A673 (cell line): ENCODE measurements around the gene PGGT1B. TPM values are rescaled to one million over a fixed set of nuclear protein-coding genes. Genes with fewer than 3 reads are reported as not detected.

Experiments used
- BruUV-seq: library from RNA; stranded (reverse); fragments of 400-500 nt; replicated peaks from 2 replicates; lab custom pipeline; 2021; lab: Mats Ljungman, UMichigan
- CTCF ChIA-PET: fragments of 300-600 bp; sonication (Branson Sonifier 250); formaldehyde crosslinking; loops from one replicate; lab custom pipeline; 2022; ENCODE audit warnings: antibody characterized with exemption; lab: Charles Lee
- POLR2A ChIA-PET: fragments of 300-600 bp; sonication (Branson Sonifier 250); formaldehyde crosslinking; loops from one replicate; lab custom pipeline; 2022; ENCODE audit warnings: antibody characterized with exemption; ENCODE audit not compliant: low non-redundant PET; lab: Charles Lee
- DNase-seq: peaks from one replicate; pipeline ENCODE4 v3.0.0-alpha.2; 2015; ENCODE audit warnings: low spot score
- H3K27ac ChIP-seq: fragments of 200-600 bp; sonication (generic); 2 replicates; pipeline ENCODE4 v1.5.1; 2016; ENCODE audit warnings: mixed run types, low read depth, mild to moderate bottlenecking, mixed read lengths, antibody characterized with exemption, low read length; ENCODE audit not compliant: poor library complexity, severe bottlenecking
- H3K27me3 ChIP-seq: fragments of 200-600 bp; sonication (generic); replicated peaks from 2 replicates; pipeline ENCODE4 v1.6.1; 2017; ENCODE audit warnings: mixed run types, low read depth, mild to moderate bottlenecking, mixed read lengths, antibody characterized with exemption, low read length; ENCODE audit not compliant: insufficient read depth, poor library complexity
- H3K36me3 ChIP-seq: fragments of 200-600 bp; sonication (generic); 2 replicates; pipeline ENCODE4 v1.6.1; 2016; ENCODE audit warnings: mixed run types, mild to moderate bottlenecking, mixed read lengths, antibody characterized with exemption, low read length; ENCODE audit not compliant: insufficient read depth, poor library complexity, severe bottlenecking
- H3K4me1 ChIP-seq: fragments of 200-600 bp; sonication (generic); 2 replicates; pipeline ENCODE4 v1.6.1; 2017; ENCODE audit warnings: mixed run types, mild to moderate bottlenecking, mixed read lengths, antibody characterized with exemption, low read length; ENCODE audit not compliant: insufficient read depth, poor library complexity, severe bottlenecking
- H3K4me3 ChIP-seq: fragments of 200-600 bp; sonication (generic); 2 replicates; pipeline ENCODE4 v1.5.1; 2016; ENCODE audit warnings: low read depth, mixed run types, mild to moderate bottlenecking, mixed read lengths, low read length; ENCODE audit not compliant: poor library complexity, severe bottlenecking
- H3K9me3 ChIP-seq: fragments of 200-600 bp; sonication (generic); 2 replicates; pipeline ENCODE4 v1.6.1; 2016; ENCODE audit warnings: mixed run types, low read depth, mild to moderate bottlenecking, mixed read lengths, antibody characterized with exemption, low read length; ENCODE audit not compliant: poor library complexity, severe bottlenecking
- EZH2 ChIP-seq: fragments of 200-600 bp; sonication (generic); IDR thresholded peaks from 2 replicates; pipeline ENCODE4 v1.6.1; 2017; ENCODE audit warnings: borderline replicate concordance, low read depth, mild to moderate bottlenecking, mixed read lengths, antibody characterized with exemption, low read length; ENCODE audit not compliant: poor library complexity, severe bottlenecking
- intact Hi-C: fragments of 100-400 bp; cut with micrococcal nuclease; formaldehyde crosslinking; loops from one replicate; pipeline ENCODE4 v1.10.0; 2022; ENCODE audit not compliant: unreplicated experiment
- total RNA-seq: library from RNA; stranded (reverse); gene quantifications from 2 replicates; pipeline ENCODE4 v1.2.3, GENCODE V29; 2021
- TF ChIP-seq, protein P1 (sequence below): fragments of 300-800, 200-600 bp; sonication (generic); conservative IDR thresholded peaks from 2 replicates; pipeline ENCODE4 v1.5.1; 2017; ENCODE audit warnings: low read depth, mild to moderate bottlenecking, antibody characterized with exemption, low read length, moderate library complexity, mixed read lengths

The PGGT1B gene
- total RNA-seq, 1 experiment from 2014 or later, result 43.0 TPM

DNA sequence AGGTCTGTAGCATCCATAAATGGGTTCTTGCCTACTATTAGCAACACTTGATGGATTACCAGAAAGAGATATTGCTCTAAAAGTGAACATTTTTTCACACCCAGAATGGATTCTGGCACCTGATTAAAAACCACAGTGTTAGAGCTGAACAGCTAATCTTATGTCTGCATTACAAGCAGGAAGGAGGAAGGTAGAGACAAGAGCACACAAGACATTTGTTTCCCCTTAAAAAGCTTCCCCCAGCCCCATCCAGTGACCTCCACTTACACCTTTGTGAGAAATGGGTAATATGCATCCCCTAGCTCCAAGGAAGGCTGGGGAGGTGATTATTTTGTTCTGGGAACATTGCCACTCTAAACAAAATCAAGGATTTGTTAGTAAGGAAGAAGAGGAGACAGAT, 80.9 kb downstream of the PGGT1B start:
- intact Hi-C loops, result no loop called here
- BruUV-seq, result no TSS peak
- H3K27ac ChIP-seq, result no peak overlapping the region

DNA sequence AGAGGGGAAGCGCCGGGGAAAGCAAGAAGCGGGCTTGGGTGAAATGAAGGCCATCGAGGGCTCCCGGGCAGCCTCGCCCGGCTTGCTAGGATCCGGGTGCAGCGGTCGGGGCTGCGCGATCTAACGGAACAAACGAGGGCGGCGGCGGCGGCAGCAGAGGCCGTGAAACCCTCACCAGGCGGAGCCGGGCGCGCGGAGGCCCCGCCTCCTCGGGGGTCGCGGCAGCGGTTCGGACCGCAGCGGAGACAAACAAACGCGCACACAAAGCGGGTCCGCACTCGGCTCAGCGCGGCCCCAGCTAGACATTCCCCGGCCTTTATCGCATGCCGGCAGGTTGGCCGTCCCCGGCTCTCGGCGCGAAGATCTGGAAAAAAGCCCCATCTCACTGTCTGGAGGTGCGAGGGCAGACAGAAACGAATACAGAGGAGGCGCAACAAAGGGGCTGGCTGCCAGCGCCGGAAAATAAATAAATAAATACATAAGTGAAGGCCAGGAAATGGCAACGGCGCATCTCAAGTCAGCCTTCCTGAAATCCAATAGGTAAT, 82.4 kb downstream of the PGGT1B start:
- no peaks in the 10 kb centered on the region for H3K36me3 ChIP-seq
- H3K4me3 ChIP-seq, result peak overlapping the region; percentile 50
- H3K27me3 ChIP-seq, result peaks cover 23% of the 10 kb centered on the region
- TF ChIP-seq, protein P1, sequence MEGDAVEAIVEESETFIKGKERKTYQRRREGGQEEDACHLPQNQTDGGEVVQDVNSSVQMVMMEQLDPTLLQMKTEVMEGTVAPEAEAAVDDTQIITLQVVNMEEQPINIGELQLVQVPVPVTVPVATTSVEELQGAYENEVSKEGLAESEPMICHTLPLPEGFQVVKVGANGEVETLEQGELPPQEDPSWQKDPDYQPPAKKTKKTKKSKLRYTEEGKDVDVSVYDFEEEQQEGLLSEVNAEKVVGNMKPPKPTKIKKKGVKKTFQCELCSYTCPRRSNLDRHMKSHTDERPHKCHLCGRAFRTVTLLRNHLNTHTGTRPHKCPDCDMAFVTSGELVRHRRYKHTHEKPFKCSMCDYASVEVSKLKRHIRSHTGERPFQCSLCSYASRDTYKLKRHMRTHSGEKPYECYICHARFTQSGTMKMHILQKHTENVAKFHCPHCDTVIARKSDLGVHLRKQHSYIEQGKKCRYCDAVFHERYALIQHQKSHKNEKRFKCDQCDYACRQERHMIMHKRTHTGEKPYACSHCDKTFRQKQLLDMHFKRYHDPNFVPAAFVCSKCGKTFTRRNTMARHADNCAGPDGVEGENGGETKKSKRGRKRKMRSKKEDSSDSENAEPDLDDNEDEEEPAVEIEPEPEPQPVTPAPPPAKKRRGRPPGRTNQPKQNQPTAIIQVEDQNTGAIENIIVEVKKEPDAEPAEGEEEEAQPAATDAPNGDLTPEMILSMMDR, result no peak
- TF ChIP-seq EZH2, result no peak
- no TSS peak for BruUV-seq
- ChIA-PET CTCF (no interaction called here), POLR2A (no interaction called here)
- intact Hi-C loops, result no loop called here
- H3K9me3 ChIP-seq, result no peaks in the 10 kb centered on the region
- peak; percentile 72 for DNase-seq
- peak overlapping the region; percentile 13 for H3K27ac ChIP-seq
- H3K4me1 ChIP-seq, result no peaks in the 10 kb centered on the region

More for the DNA sequence above, 80.9 kb downstream of the PGGT1B start:
- H3K9me3 ChIP-seq, result no peaks in the 10 kb centered on the region
- TF ChIP-seq, protein P1, result no peak
- no peak for TF ChIP-seq EZH2
- ChIA-PET POLR2A (no interaction called here), CTCF (no interaction called here)
- no peak for DNase-seq
- peaks cover 23% of the 10 kb centered on the region for H3K27me3 ChIP-seq
- no peaks in the 10 kb centered on the region for H3K4me1 ChIP-seq
- H3K4me3 ChIP-seq, result no peak overlapping the region
- H3K36me3 ChIP-seq, result no peaks in the 10 kb centered on the region

DNA sequence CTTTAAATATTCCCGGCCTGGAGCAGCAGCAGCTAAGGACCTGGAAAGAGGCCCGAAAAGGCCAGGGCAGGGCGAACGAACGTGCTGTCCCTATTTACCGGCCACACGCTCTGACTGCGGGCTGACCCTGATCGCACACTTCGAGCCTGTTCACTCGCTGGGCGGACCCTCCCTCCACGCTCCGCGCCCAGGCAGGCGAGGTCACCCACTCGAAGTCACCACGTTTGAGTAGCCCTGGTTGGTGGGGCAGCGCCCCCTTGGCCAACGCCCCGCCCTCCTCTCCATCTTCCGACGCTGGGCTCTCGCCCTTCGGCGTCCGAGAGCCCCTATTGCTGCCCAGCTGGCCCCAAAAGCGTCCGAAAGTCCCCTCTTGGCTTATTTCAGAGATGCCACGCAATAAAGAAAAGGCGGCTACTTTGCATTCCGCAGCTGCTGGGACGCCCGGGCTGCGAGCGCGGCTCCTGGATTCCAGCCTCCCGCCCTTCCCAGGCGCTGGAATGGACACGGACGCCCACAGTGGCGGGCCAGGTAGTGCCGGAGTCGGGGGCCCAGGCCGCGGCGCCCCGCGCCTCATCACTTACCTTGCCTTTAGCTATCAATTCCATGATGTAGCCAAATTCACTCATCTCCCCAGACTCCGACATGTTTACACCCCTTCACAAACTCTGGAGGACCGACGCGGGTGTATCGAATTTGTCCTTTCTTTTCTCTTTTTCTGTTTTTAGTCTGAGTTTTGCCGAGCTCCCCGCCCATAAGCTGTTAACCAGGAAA, 83.1 kb downstream of the PGGT1B start:
- Histone ChIP-seq H3K9me3 (no peaks in the 10 kb centered on the region), H3K27ac (peak overlapping the region; percentile 13), H3K4me1 (no peaks in the 10 kb centered on the region), H3K27me3 (peaks cover 23% of the 10 kb centered on the region), H3K36me3 (no peaks in the 10 kb centered on the region), H3K4me3 (peak overlapping the region; percentile 50)
- intact Hi-C loops, result no loop called here
- CTCF ChIA-PET, result no interaction called here
- POLR2A ChIA-PET, result no interaction called here
- DNase-seq, result no peak
- TSS peak; percentile 43 for BruUV-seq
- TF ChIP-seq, protein P1, result no peak
- no peak for TF ChIP-seq EZH2
